NB4 (cell line): ENCODE measurements around the gene PRSS38.

Source experiments
- POLR2A ChIP-seq: IDR thresholded peaks from 2 replicates; pipeline ENCODE4 v1.6.1; 2011; ENCODE audit warnings: mild to moderate bottlenecking; ENCODE audit not compliant: insufficient read length; ENCODE audit errors: extremely low read depth
- TF ChIP-seq, protein P1 (sequence below): IDR thresholded peaks from one replicate; pipeline ENCODE4 v1.5.1; 2012; ENCODE audit warnings: low read depth, low read length
- TF ChIP-seq, protein P2 (sequence below): IDR thresholded peaks from 2 replicates; pipeline ENCODE4 v1.6.1; 2011; ENCODE audit warnings: low read depth, low read length

GRCh38 chr1:227789084-227790033, 26.1 kb upstream of the PRSS38 start:
- no peak for TF ChIP-seq POLR2A
- TF ChIP-seq, protein P1, sequence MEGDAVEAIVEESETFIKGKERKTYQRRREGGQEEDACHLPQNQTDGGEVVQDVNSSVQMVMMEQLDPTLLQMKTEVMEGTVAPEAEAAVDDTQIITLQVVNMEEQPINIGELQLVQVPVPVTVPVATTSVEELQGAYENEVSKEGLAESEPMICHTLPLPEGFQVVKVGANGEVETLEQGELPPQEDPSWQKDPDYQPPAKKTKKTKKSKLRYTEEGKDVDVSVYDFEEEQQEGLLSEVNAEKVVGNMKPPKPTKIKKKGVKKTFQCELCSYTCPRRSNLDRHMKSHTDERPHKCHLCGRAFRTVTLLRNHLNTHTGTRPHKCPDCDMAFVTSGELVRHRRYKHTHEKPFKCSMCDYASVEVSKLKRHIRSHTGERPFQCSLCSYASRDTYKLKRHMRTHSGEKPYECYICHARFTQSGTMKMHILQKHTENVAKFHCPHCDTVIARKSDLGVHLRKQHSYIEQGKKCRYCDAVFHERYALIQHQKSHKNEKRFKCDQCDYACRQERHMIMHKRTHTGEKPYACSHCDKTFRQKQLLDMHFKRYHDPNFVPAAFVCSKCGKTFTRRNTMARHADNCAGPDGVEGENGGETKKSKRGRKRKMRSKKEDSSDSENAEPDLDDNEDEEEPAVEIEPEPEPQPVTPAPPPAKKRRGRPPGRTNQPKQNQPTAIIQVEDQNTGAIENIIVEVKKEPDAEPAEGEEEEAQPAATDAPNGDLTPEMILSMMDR: no peak
- TF ChIP-seq, protein P2, sequence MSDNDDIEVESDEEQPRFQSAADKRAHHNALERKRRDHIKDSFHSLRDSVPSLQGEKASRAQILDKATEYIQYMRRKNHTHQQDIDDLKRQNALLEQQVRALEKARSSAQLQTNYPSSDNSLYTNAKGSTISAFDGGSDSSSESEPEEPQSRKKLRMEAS: no peak
